ENCODE measurements around the gene CAMTA1. TPM values are rescaled to one million over a fixed set of nuclear protein-coding genes. Genes with fewer than 3 reads are reported as not detected.
"Not testable (repeated sequence)": the region's sequence is repeated elsewhere in the genome, so short reads cannot be mapped to it uniquely, and the experiment has no call there.

Gene CAMTA1
- total RNA-seq, 4 donors from 2014 or later, result 45.3 to 68.9 (median 62.0) TPM

DNA sequence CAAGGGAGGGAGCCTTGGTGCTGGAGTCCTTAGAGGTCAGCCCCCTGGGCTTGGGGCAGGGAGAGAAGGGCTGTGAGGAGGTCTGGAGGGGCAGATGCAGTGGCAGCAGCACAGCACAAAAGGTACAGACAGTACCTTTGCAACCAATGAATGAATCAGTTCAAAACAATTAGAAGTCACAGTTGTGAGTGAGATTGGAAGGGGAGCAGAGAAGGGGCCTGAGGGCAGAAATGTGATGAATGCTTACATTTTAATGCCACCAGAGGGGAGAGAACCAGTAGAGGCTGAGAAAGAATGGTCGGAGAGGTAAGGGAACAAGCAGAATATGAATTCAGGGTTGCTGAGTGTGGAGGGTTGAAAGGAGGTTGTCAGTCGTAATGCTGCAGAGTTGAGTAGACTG is 24.2 kb downstream of the CAMTA1 start:
- no peak for ATAC-seq (ENCODE audit: low FRiP score)
- TF ChIP-seq, protein P1, sequence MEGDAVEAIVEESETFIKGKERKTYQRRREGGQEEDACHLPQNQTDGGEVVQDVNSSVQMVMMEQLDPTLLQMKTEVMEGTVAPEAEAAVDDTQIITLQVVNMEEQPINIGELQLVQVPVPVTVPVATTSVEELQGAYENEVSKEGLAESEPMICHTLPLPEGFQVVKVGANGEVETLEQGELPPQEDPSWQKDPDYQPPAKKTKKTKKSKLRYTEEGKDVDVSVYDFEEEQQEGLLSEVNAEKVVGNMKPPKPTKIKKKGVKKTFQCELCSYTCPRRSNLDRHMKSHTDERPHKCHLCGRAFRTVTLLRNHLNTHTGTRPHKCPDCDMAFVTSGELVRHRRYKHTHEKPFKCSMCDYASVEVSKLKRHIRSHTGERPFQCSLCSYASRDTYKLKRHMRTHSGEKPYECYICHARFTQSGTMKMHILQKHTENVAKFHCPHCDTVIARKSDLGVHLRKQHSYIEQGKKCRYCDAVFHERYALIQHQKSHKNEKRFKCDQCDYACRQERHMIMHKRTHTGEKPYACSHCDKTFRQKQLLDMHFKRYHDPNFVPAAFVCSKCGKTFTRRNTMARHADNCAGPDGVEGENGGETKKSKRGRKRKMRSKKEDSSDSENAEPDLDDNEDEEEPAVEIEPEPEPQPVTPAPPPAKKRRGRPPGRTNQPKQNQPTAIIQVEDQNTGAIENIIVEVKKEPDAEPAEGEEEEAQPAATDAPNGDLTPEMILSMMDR (IDR thresholded peaks at IDR 0.05), result no peak
- DNase-seq (ENCODE audit: low spot score), result no peak

DNA sequence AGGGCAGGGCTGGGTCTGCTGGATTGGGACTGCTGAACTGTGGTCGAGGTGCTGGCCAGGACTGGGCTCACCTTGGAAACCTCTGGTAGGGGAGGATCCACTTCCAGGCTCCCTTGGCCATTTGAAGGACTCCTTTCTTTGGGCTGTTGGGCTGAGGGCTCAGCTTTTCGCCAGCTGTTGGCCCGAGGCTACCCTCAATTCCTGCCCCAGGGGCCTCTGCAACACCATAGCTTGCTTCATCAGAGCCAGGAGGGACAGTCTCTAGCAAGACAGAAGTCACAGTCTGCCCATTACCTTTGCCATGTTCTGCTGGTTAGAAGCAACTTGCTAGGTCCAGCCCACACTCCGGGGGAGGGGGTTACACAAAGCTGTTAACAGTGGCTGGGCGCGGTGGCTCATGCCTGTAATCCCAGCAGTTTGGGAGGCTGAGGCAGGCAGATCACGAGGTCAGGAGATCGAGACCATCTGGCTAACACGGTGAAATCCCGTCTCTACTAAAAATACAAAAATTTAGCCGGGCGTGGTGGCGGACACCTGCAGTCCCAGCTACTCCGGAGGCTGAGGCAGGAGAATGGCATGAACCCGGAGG is 25.0 kb downstream of the CAMTA1 start:
- not testable (repeated sequence) for DNase-seq (ENCODE audit: low spot score); ATAC-seq (ENCODE audit: low FRiP score)

DNA sequence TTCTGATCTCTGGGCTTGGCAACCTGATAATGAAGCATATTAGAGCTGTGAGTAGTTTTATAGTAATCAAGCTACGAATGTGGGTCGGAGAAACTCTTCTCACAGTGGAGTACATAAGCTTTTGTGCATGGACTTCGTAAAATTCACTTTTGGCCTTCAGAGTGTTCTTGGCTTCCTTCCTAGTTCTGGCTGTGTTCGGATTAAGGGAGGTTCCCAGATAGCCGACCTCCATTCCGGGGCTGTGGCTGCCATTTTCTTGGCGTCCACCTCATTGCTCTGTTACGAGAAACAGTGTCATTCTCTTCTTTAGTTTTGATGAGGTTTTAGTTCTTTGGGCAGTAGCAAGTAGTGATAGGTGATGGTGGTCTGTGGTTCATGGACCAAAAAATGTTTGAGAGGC is 26.3 kb downstream of the CAMTA1 start:
- TF ChIP-seq, protein P1 (IDR thresholded peaks at IDR 0.05), result no peak
- no peak for DNase-seq (ENCODE audit: low spot score)
- no peak for ATAC-seq (ENCODE audit: low FRiP score)

DNA sequence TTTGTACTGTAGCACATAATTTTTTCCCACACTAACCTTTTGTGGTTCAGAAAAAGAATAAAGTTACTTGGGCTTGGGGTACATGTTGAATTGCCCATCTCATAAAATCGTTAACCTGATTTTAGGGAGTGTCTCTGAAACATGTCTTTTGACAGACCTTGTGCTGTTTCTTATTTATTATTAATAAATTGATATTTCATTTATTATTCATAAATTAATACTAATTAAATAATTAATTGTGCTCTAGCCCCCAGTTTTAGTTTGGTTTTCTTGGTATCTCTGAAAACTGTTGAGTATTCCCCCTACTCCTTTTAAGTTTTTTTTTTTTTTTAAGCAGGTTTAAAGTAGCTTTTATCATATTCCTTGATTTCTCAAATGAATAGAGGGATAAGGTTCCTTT is 27.9 kb downstream of the CAMTA1 start:
- no peak for ATAC-seq (ENCODE audit: low FRiP score)
- TF ChIP-seq, protein P1 (IDR thresholded peaks at IDR 0.05), result no peak
- DNase-seq (ENCODE audit: low spot score), result no peak

DNA sequence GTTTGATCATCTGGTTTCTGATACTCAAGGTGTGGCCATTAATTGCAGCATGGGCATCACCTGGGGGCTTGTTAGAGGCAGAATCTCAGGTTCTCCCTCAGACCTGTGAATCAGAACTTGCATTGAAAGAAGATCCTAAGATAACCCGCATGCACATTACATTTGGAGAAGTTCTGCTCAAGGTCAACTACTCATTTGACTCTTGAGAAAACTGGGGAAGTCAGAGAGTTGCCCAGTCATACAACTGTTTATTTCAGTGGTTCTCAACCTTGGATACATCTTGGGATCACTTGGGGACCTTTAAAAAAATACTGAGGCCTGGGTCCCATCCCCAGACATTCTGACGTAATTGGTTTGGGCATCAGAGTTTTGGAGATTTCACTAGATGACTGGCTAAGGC is 30.5 kb downstream of the CAMTA1 start:
- DNase-seq (ENCODE audit: low spot score) (no peak), ATAC-seq (ENCODE audit: low FRiP score) (no peak)
- TF ChIP-seq, protein P1 (IDR thresholded peaks at IDR 0.05), result no peak

DNA sequence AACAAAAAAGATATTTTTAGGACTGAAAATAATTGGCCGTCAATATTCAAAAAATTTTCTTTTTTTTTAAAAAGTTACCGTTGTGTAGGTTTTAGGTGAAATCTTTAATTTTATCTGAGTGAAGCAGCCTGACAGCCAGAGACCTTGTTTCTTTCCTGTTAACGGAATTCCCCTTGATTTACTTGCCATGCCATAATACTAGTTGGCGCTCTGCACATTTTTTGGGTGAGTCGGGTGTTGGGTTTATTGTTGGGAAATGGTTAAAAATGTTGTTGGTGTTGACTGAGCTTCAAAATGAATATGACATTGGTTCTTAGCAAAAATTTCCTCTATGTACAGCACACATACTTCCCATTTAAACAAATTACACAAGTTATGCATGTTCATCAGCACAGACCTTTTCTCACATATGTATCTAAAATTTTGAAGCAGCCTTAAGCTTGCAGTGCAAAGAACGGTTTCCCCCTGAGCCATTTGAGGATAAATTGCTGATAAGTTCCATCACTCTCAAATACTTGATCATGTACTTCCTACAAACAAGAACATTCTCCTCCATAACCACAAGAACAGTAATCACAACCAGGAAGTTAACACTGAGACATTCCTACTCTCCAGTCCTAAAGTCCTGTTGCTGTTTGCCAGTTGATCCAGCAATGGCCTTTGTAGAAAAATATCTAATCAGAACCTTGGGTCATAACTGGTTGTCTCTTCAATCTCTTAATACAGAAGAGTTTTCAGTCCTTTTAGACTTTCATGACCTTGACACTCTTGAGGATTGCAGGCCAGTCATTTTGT is 34.2 kb downstream of the CAMTA1 start:
- no peak for DNase-seq (ENCODE audit: low spot score)
- no peak for ATAC-seq (ENCODE audit: low FRiP score)
- TF ChIP-seq, protein P1 (IDR thresholded peaks at IDR 0.05), result no peak

DNA sequence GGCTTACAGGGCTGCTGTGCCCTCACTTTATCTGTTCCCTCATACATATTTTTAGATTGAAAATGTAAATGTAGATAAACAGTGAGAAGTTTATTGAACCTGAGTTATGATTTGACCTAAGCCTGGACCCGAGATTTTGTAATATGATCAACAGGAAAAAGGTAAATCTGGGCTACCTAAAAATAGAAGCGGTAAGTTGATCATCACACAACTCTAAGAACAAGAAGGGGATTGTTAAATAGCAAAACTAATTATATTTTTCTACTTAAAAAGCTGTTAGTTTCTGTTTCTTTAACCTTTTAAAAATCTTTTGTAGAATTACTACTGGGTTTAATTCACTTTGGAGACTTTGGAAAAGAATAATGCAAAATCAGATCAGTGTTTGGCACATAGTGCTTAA is 35.6 kb downstream of the CAMTA1 start:
- no peak for ATAC-seq (ENCODE audit: low FRiP score)
- DNase-seq (ENCODE audit: low spot score), result no peak
- TF ChIP-seq, protein P1 (IDR thresholded peaks at IDR 0.05), result no peak

Measured in omental fat pad (tissue), 4 donors.